HCT116 (cell line): ENCODE data around the gene CPHXL2. TPM values are rescaled to one million over a fixed set of nuclear protein-coding genes. Genes with fewer than 3 reads are reported as not detected.

ENCODE experiments used
- ATAC-seq: fragments of 200-7000 bp; cut with Tn5 transposase; 2 replicates; pipeline ENCODE4 v1.9.1; 2020; ENCODE audit warnings: mild to moderate bottlenecking, moderate library complexity
- BruUV-seq: library from RNA; stranded (reverse); fragments of 400-500 nt; replicated peaks from 2 replicates; lab custom pipeline; 2021; lab: Mats Ljungman, UMichigan
- CTCF ChIA-PET: fragments of 300-600 bp; sonication (Branson Sonifier 250); formaldehyde crosslinking; loops from one replicate; lab custom pipeline; 2021; ENCODE audit warnings: antibody characterized with exemption; lab: Charles Lee
- POLR2A ChIA-PET: fragments of 300-600, 350-600 bp; sonication (Branson Sonifier 250); formaldehyde crosslinking; loops from one replicate; lab custom pipeline; 2021; ENCODE audit warnings: antibody characterized with exemption; lab: Charles Lee
- RAD21 ChIA-PET, 2 experiments: fragments of 300-600 bp; sonication (Branson Sonifier 250); formaldehyde crosslinking; loops; one replicate each; lab custom pipeline; 2023; ENCODE audit warnings: low total read pairs in 2 of 2; ENCODE audit not compliant: uncharacterized antibody in 2 of 2, unreplicated experiment in 2 of 2, low non-redundant PET in 1 of 2; lab: Charles Lee
- DNase-seq: peaks from one replicate; pipeline ENCODE4 v3.0.0-alpha.2; 2010; ENCODE audit warnings: low read depth, low spot score
- H2AFZ ChIP-seq: fragments of 200-600 bp; shearing (Covaris generic), sonication (generic); 2 replicates; pipeline ENCODE4 v1.6.1; 2017; ENCODE audit warnings: low read depth, mixed run types, mixed read lengths, antibody characterized with exemption, low read length; ENCODE audit not compliant: poor library complexity, severe bottlenecking
- H3K27ac ChIP-seq: 2 replicates; pipeline ENCODE4 v1.5.1; 2012; ENCODE audit warnings: low read depth, low read length
- H3K27me3 ChIP-seq: fragments of 200-600 bp; sonication (generic); 2 replicates; pipeline ENCODE4 v1.6.1; 2016; ENCODE audit warnings: mixed run types, low read length, mixed read lengths; ENCODE audit not compliant: insufficient read depth
- H3K36me3 ChIP-seq, 2 experiments: fragments of 200-500 bp in 1 of 2; fragments of 200-600 bp in 1 of 2; sonication (Bioruptor generic) in 1 of 2; sonication (generic) in 1 of 2; 2 replicates each; pipeline versions ENCODE4 v1.5.1 to v1.6.1; 2014 to 2016; ENCODE audit warnings: low read length in 2 of 2, inconsistent platforms in 1 of 2, mixed read lengths in 1 of 2, mixed run types in 1 of 2; ENCODE audit not compliant: insufficient read depth in 2 of 2, control insufficient read depth in 1 of 2
- H3K4me1 ChIP-seq, 2 experiments: fragments of 200-600 bp in 1 of 2; sonication (generic) in 1 of 2; 2 replicates each; pipeline versions ENCODE4 v1.5.1 to v1.6.1; 2012 to 2017; ENCODE audit warnings: low read length in 2 of 2, inconsistent platforms in 1 of 2, mild to moderate bottlenecking in 1 of 2, mixed read lengths in 1 of 2, mixed run types in 1 of 2, moderate library complexity in 1 of 2; ENCODE audit not compliant: insufficient read depth in 2 of 2, control insufficient read depth in 1 of 2
- H3K4me2 ChIP-seq: fragments of 200-600 bp; sonication (generic); 2 replicates; pipeline ENCODE4 v1.6.1; 2017; ENCODE audit warnings: mixed run types, low read length, mixed read lengths
- H3K4me3 ChIP-seq, 2 experiments: fragments of 200-600 bp in 1 of 2; sonication (generic) in 1 of 2; replicated peaks in 1 of 2; 2 replicates each; pipeline ENCODE4 v1.5.1; 2011 to 2016; ENCODE audit warnings: low read length in 2 of 2, control low read depth in 1 of 2, low read depth in 1 of 2, mild to moderate bottlenecking in 1 of 2, mixed read lengths in 1 of 2, mixed run types in 1 of 2
- H3K79me2 ChIP-seq: fragments of 200-600 bp; sonication (generic); 2 replicates; pipeline ENCODE4 v1.6.1; 2017; ENCODE audit warnings: mild to moderate bottlenecking, mixed run types, low read length, moderate library complexity, mixed read lengths; ENCODE audit not compliant: insufficient read depth
- H3K9ac ChIP-seq: fragments of 200-600 bp; sonication (generic); 2 replicates; pipeline ENCODE4 v1.6.1; 2016; ENCODE audit warnings: low read length, mixed read lengths
- H3K9me2 ChIP-seq: fragments of 200-600 bp; sonication (generic), shearing (Covaris generic); 2 replicates; pipeline ENCODE4 v1.6.1; 2017; ENCODE audit warnings: mixed run types, mild to moderate bottlenecking, moderate library complexity; ENCODE audit not compliant: insufficient read depth
- H3K9me3 ChIP-seq, 2 experiments: fragments of 200-500 bp in 1 of 2; fragments of 200-600 bp in 1 of 2; sonication (Bioruptor generic) in 1 of 2; sonication (generic) in 1 of 2; 2 replicates each; pipeline ENCODE4 v1.6.1; 2014 to 2017; ENCODE audit warnings: low read length in 2 of 2, mixed read lengths in 2 of 2, inconsistent platforms in 1 of 2, low read depth in 1 of 2, mild to moderate bottlenecking in 1 of 2, mixed run types in 1 of 2, moderate library complexity in 1 of 2; ENCODE audit not compliant: control insufficient read depth in 1 of 2, insufficient read depth in 1 of 2
- H4K20me1 ChIP-seq: fragments of 200-600 bp; sonication (generic), shearing (Covaris generic); 2 replicates; pipeline ENCODE4 v1.6.1; 2017; ENCODE audit warnings: mixed run types, mild to moderate bottlenecking, moderate library complexity; ENCODE audit not compliant: insufficient read depth
- ATF3 ChIP-seq: IDR thresholded peaks from 2 replicates; pipeline ENCODE4 v1.6.1; 2012
- CBX3 ChIP-seq: IDR thresholded peaks from 2 replicates; pipeline ENCODE4 v1.6.1; 2012; ENCODE audit warnings: low read depth
- CEBPB ChIP-seq: IDR thresholded peaks from 2 replicates; pipeline ENCODE4 v1.6.1; 2012; ENCODE audit warnings: low read depth
- CTCF ChIP-seq, 3 experiments: fragments of 200-600 bp in 1 of 3; sonication (generic) in 1 of 3; IDR thresholded peaks in 2 of 3; conservative IDR thresholded peaks in 1 of 3; 2 replicates each; pipeline ENCODE4 v1.5.1; 2012 to 2017; ENCODE audit warnings: low read depth in 2 of 3, low read length in 2 of 3, antibody characterized with exemption in 1 of 3, borderline replicate concordance in 1 of 3, control low read depth in 1 of 3, mild to moderate bottlenecking in 1 of 3, mixed read lengths in 1 of 3, mixed run types in 1 of 3, moderate library complexity in 1 of 3; ENCODE audit not compliant: insufficient read depth in 1 of 3
- ELF1 ChIP-seq: IDR thresholded peaks from 2 replicates; pipeline ENCODE4 v1.6.1; 2012; ENCODE audit warnings: low read depth, borderline replicate concordance
- EZH2 ChIP-seq: fragments of 200-600 bp; sonication (generic); IDR thresholded peaks from 2 replicates; pipeline ENCODE4 v1.6.1; 2017; ENCODE audit warnings: antibody characterized with exemption, mixed run types
- EZH2phosphoT487 ChIP-seq: fragments of 200-600 bp; IDR thresholded peaks from 2 replicates; pipeline ENCODE4 v1.6.1; 2018; ENCODE audit warnings: antibody characterized with exemption, borderline replicate concordance
- FOSL1 ChIP-seq: IDR thresholded peaks from 2 replicates; pipeline ENCODE4 v1.6.1; 2012; ENCODE audit warnings: low read depth
- JUND ChIP-seq: IDR thresholded peaks from 2 replicates; pipeline ENCODE4 v1.6.1; 2012
- MAX ChIP-seq: IDR thresholded peaks from 2 replicates; pipeline ENCODE4 v1.6.1; 2012
- POLR2A ChIP-seq: IDR thresholded peaks from 2 replicates; pipeline ENCODE4 v1.7.0; 2011; ENCODE audit warnings: borderline replicate concordance; ENCODE audit not compliant: insufficient read depth, insufficient read length; ENCODE audit errors: extremely low read depth
- RAD21 ChIP-seq: IDR thresholded peaks from 2 replicates; pipeline ENCODE4 v1.6.1; 2012; ENCODE audit warnings: low read depth, mild to moderate bottlenecking
- SIN3A ChIP-seq: IDR thresholded peaks from 2 replicates; pipeline ENCODE4 v1.6.1; 2012; ENCODE audit warnings: low read depth
- SP1 ChIP-seq: IDR thresholded peaks from 2 replicates; pipeline ENCODE4 v1.6.1; 2012; ENCODE audit warnings: low read depth
- SRF ChIP-seq: IDR thresholded peaks from 2 replicates; pipeline ENCODE4 v1.6.1; 2012; ENCODE audit warnings: low read depth
- ZBTB33 ChIP-seq: IDR thresholded peaks from 2 replicates; pipeline ENCODE4 v1.6.1; 2011; ENCODE audit warnings: mild to moderate bottlenecking, low read length, moderate library complexity; ENCODE audit not compliant: insufficient replicate concordance; ENCODE audit errors: extremely low read depth
- ZFX ChIP-seq: fragments of 450-650 bp; IDR thresholded peaks from 2 replicates; pipeline ENCODE4 v1.6.1; 2017
- ZNF274 ChIP-seq: fragments of 200-500 bp; sonication (Bioruptor generic); IDR thresholded peaks from 2 replicates; pipeline ENCODE4 v1.6.1; 2014; ENCODE audit warnings: mild to moderate bottlenecking, low read depth, low read length, inconsistent platforms
- intact Hi-C: fragments of 100-400 bp; cut with micrococcal nuclease; formaldehyde crosslinking; loops from 2 replicates; pipeline ENCODE4 v1.10.0; 2022
- total RNA-seq: library from RNA; stranded (reverse); gene quantifications from one replicate; pipeline ENCODE4 v1.2.1, GENCODE V29; 2021; ENCODE audit not compliant: unreplicated experiment
- TF ChIP-seq, protein P1 (sequence below): IDR thresholded peaks from 2 replicates; pipeline ENCODE4 v1.6.1; 2012; ENCODE audit warnings: low read depth

The CPHXL2 gene
- total RNA-seq, 1 experiment from 2014 or later: not detected

- peaks cover 11 to 31% of the 10 kb centered on the region in 2 experiments for H3K36me3 ChIP-seq
- H3K79me2 ChIP-seq: peaks cover 9% of the 10 kb centered on the region
- intact Hi-C loops: loop anchor here (2.0 to 5.0 kb wide), 4 partner anchors 24 to 426 kb away; partner anchors contain the start of genes KARS1, TERF2IP and TMEM231
- H2AFZ ChIP-seq: no peak within 1 kb of the TSS
- H3K27ac ChIP-seq: peak within 1 kb of the TSS; percentile 86
- H3K9ac ChIP-seq: peak within 1 kb of the TSS; percentile 90
- TSS peak; percentile 78 for BruUV-seq
- H3K4me2 ChIP-seq: peak within 1 kb of the TSS; percentile 84
- ChIA-PET RAD21 (no interaction called here), CTCF (interaction anchor here (0.7 to 1.1 kb wide), 2 partner anchors 141 to 424 kb away, joined by 3 to 4 read pairs; no protein-coding TSS in a partner anchor), POLR2A (interaction anchor here (0.6 to 1.3 kb wide), 6 partner anchors 18 to 154 kb away, joined by 3 to 12 read pairs (median 4); partner anchors contain the start of genes KARS1 and TERF2IP)
- H3K9me3 ChIP-seq: no peaks in the 10 kb centered on the region
- no peaks in the 10 kb centered on the region for H3K9me2 ChIP-seq
- ATAC-seq: peak; percentile 95
- H3K4me3 ChIP-seq: peak within 1 kb of the TSS; percentile 75 to 79
- peaks cover 8 to 19% of the 10 kb centered on the region in 2 experiments for H3K4me1 ChIP-seq
- 0 out of 2 replicates have a peak, but pooled peaks cover 5% of the 10 kb centered on the region for H4K20me1 ChIP-seq
- peak; percentile 96 for DNase-seq
- H3K27me3 ChIP-seq: no peaks in the 10 kb centered on the region
- TF ChIP-seq CBX3: 0 out of 2 replicates have a peak, but pooled peaks have one; percentile 50
- TF ChIP-seq, protein P1, sequence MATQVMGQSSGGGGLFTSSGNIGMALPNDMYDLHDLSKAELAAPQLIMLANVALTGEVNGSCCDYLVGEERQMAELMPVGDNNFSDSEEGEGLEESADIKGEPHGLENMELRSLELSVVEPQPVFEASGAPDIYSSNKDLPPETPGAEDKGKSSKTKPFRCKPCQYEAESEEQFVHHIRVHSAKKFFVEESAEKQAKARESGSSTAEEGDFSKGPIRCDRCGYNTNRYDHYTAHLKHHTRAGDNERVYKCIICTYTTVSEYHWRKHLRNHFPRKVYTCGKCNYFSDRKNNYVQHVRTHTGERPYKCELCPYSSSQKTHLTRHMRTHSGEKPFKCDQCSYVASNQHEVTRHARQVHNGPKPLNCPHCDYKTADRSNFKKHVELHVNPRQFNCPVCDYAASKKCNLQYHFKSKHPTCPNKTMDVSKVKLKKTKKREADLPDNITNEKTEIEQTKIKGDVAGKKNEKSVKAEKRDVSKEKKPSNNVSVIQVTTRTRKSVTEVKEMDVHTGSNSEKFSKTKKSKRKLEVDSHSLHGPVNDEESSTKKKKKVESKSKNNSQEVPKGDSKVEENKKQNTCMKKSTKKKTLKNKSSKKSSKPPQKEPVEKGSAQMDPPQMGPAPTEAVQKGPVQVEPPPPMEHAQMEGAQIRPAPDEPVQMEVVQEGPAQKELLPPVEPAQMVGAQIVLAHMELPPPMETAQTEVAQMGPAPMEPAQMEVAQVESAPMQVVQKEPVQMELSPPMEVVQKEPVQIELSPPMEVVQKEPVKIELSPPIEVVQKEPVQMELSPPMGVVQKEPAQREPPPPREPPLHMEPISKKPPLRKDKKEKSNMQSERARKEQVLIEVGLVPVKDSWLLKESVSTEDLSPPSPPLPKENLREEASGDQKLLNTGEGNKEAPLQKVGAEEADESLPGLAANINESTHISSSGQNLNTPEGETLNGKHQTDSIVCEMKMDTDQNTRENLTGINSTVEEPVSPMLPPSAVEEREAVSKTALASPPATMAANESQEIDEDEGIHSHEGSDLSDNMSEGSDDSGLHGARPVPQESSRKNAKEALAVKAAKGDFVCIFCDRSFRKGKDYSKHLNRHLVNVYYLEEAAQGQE: no peak
- peak; percentile 78 for TF ChIP-seq POLR2A
- TF ChIP-seq CEBPB: no peak
- no peak for TF ChIP-seq EZH2phosphoT487
- no peak for TF ChIP-seq ATF3
- peak; percentile 95 for TF ChIP-seq ZBTB33
- peak; percentile 65 for TF ChIP-seq ZFX
- TF ChIP-seq ZNF274: no peak
- no peak for TF ChIP-seq EZH2
- peak; percentile 79 for TF ChIP-seq ELF1
- peak; percentile 79 for TF ChIP-seq SRF
- TF ChIP-seq JUND: no peak
- peak; percentile 94 for TF ChIP-seq MAX
- peak; percentile 93 for TF ChIP-seq SIN3A
- TF ChIP-seq SP1: peak; percentile 70
- no peak for TF ChIP-seq CTCF (IDR thresholded peaks at IDR 0.05 in 2 of 3, conservative IDR thresholded peaks at IDR 0.05 in 1 of 3; ENCODE audit: borderline replicate concordance in 1 of 3, insufficient read depth in 1 of 3, low read depth in 2 of 3, low read length in 2 of 3)
- no peak for TF ChIP-seq RAD21
- no peak for TF ChIP-seq FOSL1
Measured at GRCh38 chr16:75622761-75623605, 53.8 kb downstream of the CPHXL2 start, which contains the start of gene ADAT1. TSS of gene ADAT1 (minus strand) at chr16:75623281. CDS start at chr16:75620799, 2,482 bp downstream.
